ENCODE measurements around the gene SLC4A2.

The SLC4A2 gene

DNA sequence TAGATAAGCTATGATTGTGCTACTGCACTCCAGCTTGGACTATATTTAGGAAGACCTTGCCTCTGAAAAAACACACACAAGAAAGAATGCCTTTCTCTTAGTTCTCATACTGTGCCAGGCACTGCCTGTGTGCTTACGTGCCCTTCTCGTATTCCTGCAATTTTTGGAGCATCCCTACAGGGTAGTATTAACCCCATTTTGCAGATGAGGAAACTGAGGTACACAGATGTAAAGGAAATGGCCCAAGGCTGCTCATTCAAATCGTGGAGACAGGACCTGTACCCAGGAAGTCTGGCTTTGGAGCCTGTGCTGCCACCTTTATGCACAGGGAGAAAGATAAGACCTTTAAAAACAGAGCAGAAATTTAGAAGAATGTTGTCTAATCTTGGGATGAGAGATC is 43.6 kb downstream of the SLC4A2 start:
- H3K36me3 Mint-ChIP-seq (ENCODE audit: low read depth), result peaks cover 61% of the 10 kb centered on the region
- H3K27ac Mint-ChIP-seq, result no peak overlapping the region
- H3K4me3 Mint-ChIP-seq, result no peak overlapping the region
- H3K9me3 Mint-ChIP-seq, result no peaks in the 10 kb centered on the region
- peaks cover 47% of the 10 kb centered on the region for H3K4me1 Mint-ChIP-seq (ENCODE audit: low read depth)
- intact Hi-C loops (cut with micrococcal nuclease), result no loop called here
- no peaks in the 10 kb centered on the region for H3K27me3 Mint-ChIP-seq

GRCh38 chr7:151103973-151104372 is 44.6 kb downstream of the SLC4A2 start:
- Mint-ChIP-seq H3K27ac (no peak overlapping the region), H3K9me3 (no peaks in the 10 kb centered on the region), H3K4me3 (no peak overlapping the region), H3K27me3 (no peaks in the 10 kb centered on the region), H3K36me3 (ENCODE audit: low read depth) (peaks cover 64% of the 10 kb centered on the region), H3K4me1 (ENCODE audit: low read depth) (peaks cover 44% of the 10 kb centered on the region)
- intact Hi-C loops (cut with micrococcal nuclease), result no loop called here

GRCh38 chr7:151104411-151105235 is 45.2 kb downstream of the SLC4A2 start:
- Mint-ChIP-seq H3K27ac (peak overlapping the region; percentile 2), H3K27me3 (no peaks in the 10 kb centered on the region), H3K36me3 (ENCODE audit: low read depth) (peaks cover 64% of the 10 kb centered on the region), H3K9me3 (no peaks in the 10 kb centered on the region), H3K4me1 (ENCODE audit: low read depth) (peaks cover 46% of the 10 kb centered on the region), H3K4me3 (no peak overlapping the region)
- intact Hi-C loops (cut with micrococcal nuclease), result no loop called here

DNA sequence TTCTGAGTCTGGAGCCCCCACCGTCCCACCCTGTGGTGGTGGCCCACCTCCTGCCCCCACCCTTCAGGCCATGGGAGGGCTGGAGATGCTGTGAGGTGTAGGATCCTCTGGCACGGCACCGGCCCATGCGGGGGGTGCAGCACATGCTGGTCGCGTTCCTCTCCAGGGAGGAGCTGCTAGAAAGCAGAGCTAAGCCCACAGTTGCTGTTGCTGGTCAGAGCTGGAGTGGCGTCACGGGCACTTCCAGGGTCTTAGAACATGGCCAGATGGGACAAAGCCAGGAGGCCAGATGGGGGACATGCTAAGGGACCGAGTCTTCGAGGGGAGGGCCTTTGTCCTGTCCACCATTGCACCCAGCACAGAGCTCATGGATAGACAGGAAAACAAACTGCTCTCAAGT is 48.5 kb downstream of the SLC4A2 start:
- Mint-ChIP-seq H3K9me3 (no peaks in the 10 kb centered on the region), H3K4me3 (no peak overlapping the region), H3K36me3 (ENCODE audit: low read depth) (peaks cover 63% of the 10 kb centered on the region), H3K27me3 (peaks cover 10% of the 10 kb centered on the region), H3K4me1 (ENCODE audit: low read depth) (peaks cover 52% of the 10 kb centered on the region), H3K27ac (no peak overlapping the region)
- intact Hi-C loops (cut with micrococcal nuclease), result no loop called here

GRCh38 chr7:151109094-151110048 is 50.0 kb downstream of the SLC4A2 start:
- no peak overlapping the region for H3K27ac Mint-ChIP-seq
- H3K27me3 Mint-ChIP-seq, result peaks cover 25% of the 10 kb centered on the region
- intact Hi-C loops (cut with micrococcal nuclease), result loop anchor here (2.0 to 10.0 kb wide), 2 partner anchors 29 to 55 kb away; partner anchors contain the start of genes CDK5, FASTK and SLC4A2
- peaks cover 62% of the 10 kb centered on the region for H3K36me3 Mint-ChIP-seq (ENCODE audit: low read depth)
- no peaks in the 10 kb centered on the region for H3K9me3 Mint-ChIP-seq
- peaks cover 52% of the 10 kb centered on the region for H3K4me1 Mint-ChIP-seq (ENCODE audit: low read depth)
- no peak overlapping the region for H3K4me3 Mint-ChIP-seq

DNA sequence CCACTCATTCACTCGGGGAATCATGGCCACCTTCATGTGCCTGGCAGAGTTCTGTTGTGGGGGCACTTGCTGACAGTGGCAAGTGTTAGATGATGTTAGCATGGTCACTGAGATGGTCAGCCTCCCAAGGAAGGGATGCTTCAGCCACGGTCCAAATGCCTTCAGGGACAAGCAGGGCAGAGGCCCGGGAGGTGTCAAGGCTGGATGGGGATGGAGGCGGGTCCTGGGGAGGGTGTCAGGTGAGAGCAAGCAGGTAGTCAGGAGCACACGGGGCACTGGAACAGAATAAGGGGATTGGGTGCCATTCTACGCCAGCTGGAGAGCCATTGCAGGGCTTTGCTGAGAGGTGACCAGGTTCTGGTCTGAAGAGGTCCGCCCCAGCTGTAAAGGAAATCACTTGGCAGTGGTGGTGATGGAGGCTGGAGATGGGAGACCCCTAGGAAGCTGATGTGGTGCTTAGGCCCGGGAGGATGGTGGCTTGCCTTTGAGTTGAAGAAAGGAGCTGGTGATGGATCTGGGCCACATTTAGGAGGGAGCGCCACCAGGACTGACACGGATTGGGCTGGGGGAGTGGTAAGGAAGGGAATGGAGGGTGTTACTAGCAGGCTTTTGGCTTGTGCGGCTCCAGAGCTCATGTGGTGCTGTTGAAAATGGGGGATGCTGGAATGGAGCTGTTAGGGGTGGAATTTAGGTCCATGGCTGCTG is 51.0 kb downstream of the SLC4A2 start:
- H3K36me3 Mint-ChIP-seq (ENCODE audit: low read depth), result peaks cover 55% of the 10 kb centered on the region
- H3K4me3 Mint-ChIP-seq, result no peak overlapping the region
- peaks cover 46% of the 10 kb centered on the region for H3K4me1 Mint-ChIP-seq (ENCODE audit: low read depth)
- peaks cover 25% of the 10 kb centered on the region for H3K27me3 Mint-ChIP-seq
- no peaks in the 10 kb centered on the region for H3K9me3 Mint-ChIP-seq
- intact Hi-C loops (cut with micrococcal nuclease), result loop anchor here (2.0 to 10.0 kb wide), 2 partner anchors 30 to 56 kb away; partner anchors contain the start of genes CDK5, FASTK and SLC4A2
- H3K27ac Mint-ChIP-seq, result no peak overlapping the region

- intact Hi-C loops (cut with micrococcal nuclease), result loop anchor here (2.0 to 10.0 kb wide), 2 partner anchors 30 to 56 kb away; partner anchors contain the start of genes CDK5, FASTK and SLC4A2
- Mint-ChIP-seq H3K36me3 (ENCODE audit: low read depth) (peaks cover 53% of the 10 kb centered on the region), H3K9me3 (no peaks in the 10 kb centered on the region), H3K4me3 (no peak overlapping the region), H3K27ac (no peak overlapping the region), H3K27me3 (peaks cover 25% of the 10 kb centered on the region), H3K4me1 (ENCODE audit: low read depth) (peaks cover 46% of the 10 kb centered on the region)
Measured at GRCh38 chr7:151110941-151111645, 51.7 kb downstream of the SLC4A2 start.

GRCh38 chr7:151113344-151114150 is 54.2 kb downstream of the SLC4A2 start:
- Mint-ChIP-seq H3K4me3 (no peak overlapping the region), H3K9me3 (no peaks in the 10 kb centered on the region), H3K27me3 (peaks cover 25% of the 10 kb centered on the region), H3K4me1 (ENCODE audit: low read depth) (peaks cover 46% of the 10 kb centered on the region), H3K36me3 (ENCODE audit: low read depth) (peaks cover 64% of the 10 kb centered on the region), H3K27ac (no peak overlapping the region)
- intact Hi-C loops (cut with micrococcal nuclease), result loop anchor here (10.0 kb wide), 1 partner anchor 59 kb away; the partner anchor contains the start of genes CDK5 and SLC4A2

- Mint-ChIP-seq H3K4me1 (ENCODE audit: low read depth) (peaks cover 45% of the 10 kb centered on the region), H3K9me3 (no peaks in the 10 kb centered on the region), H3K27me3 (peaks cover 25% of the 10 kb centered on the region), H3K4me3 (no peak overlapping the region), H3K27ac (no peak overlapping the region), H3K36me3 (ENCODE audit: low read depth) (peaks cover 71% of the 10 kb centered on the region)
- intact Hi-C loops (cut with micrococcal nuclease), result loop anchor here (10.0 kb wide), 1 partner anchor 60 kb away; the partner anchor contains the start of genes CDK5 and SLC4A2
Measured at GRCh38 chr7:151114151-151115090, 55.0 kb downstream of the SLC4A2 start.

- H3K27me3 Mint-ChIP-seq, result peaks cover 25% of the 10 kb centered on the region
- H3K9me3 Mint-ChIP-seq, result no peaks in the 10 kb centered on the region
- no peak overlapping the region for H3K4me3 Mint-ChIP-seq
- H3K4me1 Mint-ChIP-seq (ENCODE audit: low read depth), result peaks cover 37% of the 10 kb centered on the region
- H3K27ac Mint-ChIP-seq, result no peak overlapping the region
- peaks cover 80% of the 10 kb centered on the region for H3K36me3 Mint-ChIP-seq (ENCODE audit: low read depth)
- intact Hi-C loops (cut with micrococcal nuclease), result loop anchor here (10.0 kb wide), 1 partner anchor 60 kb away; the partner anchor contains the start of genes CDK5 and SLC4A2
Measured at GRCh38 chr7:151115121-151115835, 55.9 kb downstream of the SLC4A2 start.

GRCh38 chr7:151115836-151116418 is 56.5 kb downstream of the SLC4A2 start:
- Mint-ChIP-seq H3K4me3 (no peak overlapping the region), H3K9me3 (no peaks in the 10 kb centered on the region), H3K27ac (no peak overlapping the region), H3K27me3 (peaks cover 25% of the 10 kb centered on the region), H3K4me1 (ENCODE audit: low read depth) (peaks cover 31% of the 10 kb centered on the region), H3K36me3 (ENCODE audit: low read depth) (peaks cover 86% of the 10 kb centered on the region)
- intact Hi-C loops (cut with micrococcal nuclease), result loop anchor here (10.0 kb wide), 1 partner anchor 61 kb away; the partner anchor contains the start of genes CDK5 and SLC4A2
